H9 (cell line): Measurements from ENCODE around the gene ME3. TPM values are rescaled to one million over a fixed set of nuclear protein-coding genes. Genes with fewer than 3 reads are reported as not detected.

Source experiments
- DNase-seq: peaks from one replicate; pipeline ENCODE4 v3.0.0-alpha.2; 2017
- H2AFZ ChIP-seq: one replicate; pipeline ENCODE4 v1.6.1; 2013; ENCODE audit warnings: mild to moderate bottlenecking, low read length, control low read depth, moderate library complexity
- H2AK5ac ChIP-seq: 2 replicates; pipeline ENCODE4 v1.6.1; 2013; ENCODE audit warnings: low read length, control low read depth, mixed read lengths; ENCODE audit not compliant: insufficient read length
- H2BK120ac ChIP-seq: one replicate; pipeline ENCODE4 v1.6.1; 2013; ENCODE audit warnings: low read depth, mild to moderate bottlenecking, low read length, control low read depth, inconsistent platforms; ENCODE audit not compliant: poor library complexity, severe bottlenecking
- H2BK12ac ChIP-seq: 2 replicates; pipeline ENCODE4 v1.6.1; 2013; ENCODE audit warnings: low read length, control low read depth, mixed read lengths, low read depth; ENCODE audit not compliant: insufficient read length
- H2BK15ac ChIP-seq: 2 replicates; pipeline ENCODE4 v1.6.1; 2013; ENCODE audit warnings: low read depth, low read length, control low read depth
- H2BK20ac ChIP-seq: one replicate; pipeline ENCODE4 v1.6.1; 2013; ENCODE audit warnings: low read depth, mild to moderate bottlenecking, low read length, control low read depth, inconsistent platforms; ENCODE audit not compliant: poor library complexity, severe bottlenecking
- H2BK5ac ChIP-seq: 2 replicates; pipeline ENCODE4 v1.6.1; 2013; ENCODE audit warnings: low read length, control low read depth, mixed read lengths; ENCODE audit not compliant: insufficient read length
- H3K14ac ChIP-seq: 2 replicates; pipeline ENCODE4 v1.6.1; 2013; ENCODE audit warnings: low read length, control low read depth; ENCODE audit not compliant: insufficient read depth
- H3K18ac ChIP-seq: 2 replicates; pipeline ENCODE4 v1.6.1; 2013; ENCODE audit warnings: low read depth, mild to moderate bottlenecking, mixed read lengths, low read length, control low read depth; ENCODE audit not compliant: insufficient read length
- H3K23ac ChIP-seq: 2 replicates; pipeline ENCODE4 v1.6.1; 2013; ENCODE audit warnings: low read length, control low read depth, mixed read lengths, low read depth; ENCODE audit not compliant: insufficient read length
- H3K23me2 ChIP-seq: 2 replicates; pipeline ENCODE4 v1.6.1; 2013; ENCODE audit warnings: low read depth, mild to moderate bottlenecking, mixed read lengths, low read length, control low read depth; ENCODE audit not compliant: insufficient read length, poor library complexity, severe bottlenecking
- H3K27ac ChIP-seq: 2 replicates; pipeline ENCODE4 v1.5.1; 2013; ENCODE audit warnings: low read length, control low read depth, mixed read lengths, low read depth; ENCODE audit not compliant: insufficient read length
- H3K27me3 ChIP-seq: 2 replicates; pipeline ENCODE4 v1.6.1; 2013; ENCODE audit warnings: low read length, control low read depth, inconsistent platforms; ENCODE audit not compliant: insufficient read depth
- H3K4ac ChIP-seq: 2 replicates; pipeline ENCODE4 v1.6.1; 2013; ENCODE audit warnings: low read depth, mild to moderate bottlenecking, control low read depth, inconsistent platforms, low read length, moderate library complexity
- H3K4me1 ChIP-seq: 2 replicates; pipeline ENCODE4 v1.6.1; 2013; ENCODE audit warnings: low read length, control low read depth, inconsistent platforms; ENCODE audit not compliant: insufficient read depth
- H3K4me2 ChIP-seq: 2 replicates; pipeline ENCODE4 v1.6.1; 2013; ENCODE audit warnings: low read length, control low read depth, mixed read lengths; ENCODE audit not compliant: insufficient read length, insufficient read depth
- H3K56ac ChIP-seq: 2 replicates; pipeline ENCODE4 v1.6.1; 2013; ENCODE audit warnings: low read depth, mild to moderate bottlenecking, mixed read lengths, low read length, control low read depth; ENCODE audit not compliant: insufficient read length
- H3K79me1 ChIP-seq: 2 replicates; pipeline ENCODE4 v1.6.1; 2013; ENCODE audit warnings: low read depth, mild to moderate bottlenecking, moderate library complexity, low read length, control low read depth, inconsistent platforms; ENCODE audit not compliant: insufficient read depth, poor library complexity, severe bottlenecking
- H3K79me2 ChIP-seq: 2 replicates; pipeline ENCODE4 v1.6.1; 2013; ENCODE audit warnings: low read length, control low read depth, inconsistent platforms; ENCODE audit not compliant: insufficient read depth
- H3K9ac ChIP-seq: 2 replicates; pipeline ENCODE4 v1.6.1; 2013; ENCODE audit warnings: low read length, control low read depth, mixed read lengths; ENCODE audit not compliant: insufficient read length; ENCODE audit errors: extremely low read depth
- H3K9me3 ChIP-seq: one replicate; pipeline ENCODE4 v1.6.1; 2013; ENCODE audit warnings: low read depth, low read length, inconsistent platforms; ENCODE audit not compliant: control insufficient read depth
- H3T11ph ChIP-seq: one replicate; pipeline ENCODE4 v1.6.1; 2013; ENCODE audit warnings: mild to moderate bottlenecking, low read length, control low read depth, inconsistent platforms
- H4K20me1 ChIP-seq: one replicate; pipeline ENCODE4 v1.6.1; 2013; ENCODE audit not compliant: control insufficient read depth, insufficient read length, insufficient read depth
- H4K5ac ChIP-seq: 2 replicates; pipeline ENCODE4 v1.6.1; 2013; ENCODE audit warnings: low read depth, mild to moderate bottlenecking, mixed read lengths, low read length, control low read depth; ENCODE audit not compliant: insufficient read length
- H4K8ac ChIP-seq: replicated peaks from 2 replicates; pipeline ENCODE4 v1.6.1; 2013; ENCODE audit warnings: low read length, control low read depth, mixed read lengths, low read depth; ENCODE audit not compliant: insufficient read length
- H4K91ac ChIP-seq: 2 replicates; pipeline ENCODE4 v1.6.1; 2013; ENCODE audit warnings: low read depth, mild to moderate bottlenecking, moderate library complexity, mixed read lengths, low read length, control low read depth; ENCODE audit not compliant: insufficient read length
- H3K27ac Mint-ChIP-seq, 3 experiments: 2 replicates in 2 of 3; 3 replicates in 1 of 3; pipeline ENCODE4 v1.8.0; 2020 to 2021; ENCODE audit warnings: mixed read lengths in 3 of 3, mild to moderate bottlenecking in 1 of 3, moderate library complexity in 1 of 3
- H3K27me3 Mint-ChIP-seq: 2 replicates; pipeline ENCODE4 v1.8.0; 2021; ENCODE audit warnings: low read depth, mild to moderate bottlenecking, moderate library complexity, mixed read lengths
- H3K36me3 Mint-ChIP-seq, 3 experiments: 2 replicates in 2 of 3; 3 replicates in 1 of 3; pipeline ENCODE4 v1.8.0; 2020 to 2021; ENCODE audit warnings: low read depth in 3 of 3, mixed read lengths in 3 of 3; ENCODE audit not compliant: insufficient read depth in 1 of 3
- H3K4me1 Mint-ChIP-seq, 2 experiments: 2 replicates each; pipeline ENCODE4 v1.8.0; 2020; ENCODE audit warnings: mixed read lengths in 2 of 2
- H3K4me3 Mint-ChIP-seq, 2 experiments: 2 replicates in 1 of 2; 3 replicates in 1 of 2; pipeline ENCODE4 v1.8.0; 2020 to 2021; ENCODE audit warnings: mild to moderate bottlenecking in 2 of 2, mixed read lengths in 2 of 2, moderate library complexity in 1 of 2
- H3K9me3 Mint-ChIP-seq, 2 experiments: 2 replicates in 1 of 2; 3 replicates in 1 of 2; pipeline ENCODE4 v1.8.0; 2020; ENCODE audit warnings: mild to moderate bottlenecking in 2 of 2, mixed read lengths in 2 of 2, moderate library complexity in 1 of 2
- CTCF ChIP-seq: fragments of 200-600 bp; sonication (generic); conservative IDR thresholded peaks from 3 replicates; pipeline ENCODE4 v1.8.0; 2021; ENCODE audit warnings: antibody characterized with exemption, mild to moderate bottlenecking
- WGBS: extraction: QIAGEN DNeasy Blood & Tissue Kit; methylation state at CpG from one replicate; pipeline ENCODE4 v1.1.7; 2013; ENCODE audit warnings: missing lambda C conversion rate, low lambda C conversion rate, mixed read lengths; ENCODE audit not compliant: insufficient read length; ENCODE audit errors: extremely low coverage; 5-methylcytosine and 5-hydroxymethylcytosine counted together
- total RNA-seq: library from RNA; stranded (reverse); gene quantifications from 2 replicates; pipeline ENCODE4 v1.2.1, GENCODE V29; 2021

Gene ME3
- total RNA-seq, 1 experiment from 2014 or later = 2.8 TPM

GRCh38 chr11:86586307-86586706 lies 86.1 kb downstream of the ME3 start:
- Histone ChIP-seq H3K27me3 (no peaks in the 10 kb centered on the region), H4K5ac (no peak overlapping the region), H3K79me2 (no peaks in the 10 kb centered on the region), H4K91ac (no peak overlapping the region), H2BK12ac (no peak overlapping the region), H3T11ph (no peak overlapping the region), H2AK5ac (no peak overlapping the region), H3K14ac (no peak overlapping the region), H2AFZ (no peak overlapping the region), H3K18ac (no peak overlapping the region), H3K56ac (no peak overlapping the region), H3K23ac (no peak overlapping the region), H3K4me2 (no peak overlapping the region), H3K9me3 (no peaks in the 10 kb centered on the region), H3K9ac (no peak overlapping the region), H3K27ac (no peak overlapping the region), H3K23me2 (no peaks in the 10 kb centered on the region), H2BK5ac (no peak overlapping the region), H2BK15ac (no peak overlapping the region), H3K79me1 (no peaks in the 10 kb centered on the region), H3K4me1 (no peaks in the 10 kb centered on the region), H3K4ac (no peak overlapping the region), H2BK20ac (no peak overlapping the region), H4K8ac (no peak overlapping the region), H4K20me1 (no peaks in the 10 kb centered on the region), H2BK120ac (no peak overlapping the region)
- Mint-ChIP-seq H3K4me1 (peaks cover 14 to 26% of the 10 kb centered on the region in 2 experiments), H3K9me3 (no peaks in the 10 kb centered on the region), H3K4me3 (no peak overlapping the region), H3K27ac (no peak overlapping the region), H3K27me3 (no peaks in the 10 kb centered on the region), H3K36me3 (no peaks in the 10 kb centered on the region)
- no peak for DNase-seq
- WGBS = no CpG with 5 or more reads among the region's 3 CpGs
- TF ChIP-seq CTCF = no peak
